Choroid plexus epithelial cell (primary cell): ENCODE results near the gene CACNA1I.

Source experiments
- DNase-seq: peaks from one replicate; pipeline ENCODE4 v3.0.0-alpha.2; 2010; ENCODE audit warnings: low read depth
- H3K4me3 ChIP-seq: 2 replicates; pipeline ENCODE4 v1.5.1; 2011; ENCODE audit warnings: low read depth, mild to moderate bottlenecking, control low read depth, low read length, moderate library complexity
- TF ChIP-seq, protein P1 (sequence below): conservative IDR thresholded peaks from 2 replicates; pipeline ENCODE4 v1.5.1; 2011; ENCODE audit warnings: low read depth, mild to moderate bottlenecking, control low read depth, inconsistent platforms, low read length, moderate library complexity

CACNA1I gene

DNA sequence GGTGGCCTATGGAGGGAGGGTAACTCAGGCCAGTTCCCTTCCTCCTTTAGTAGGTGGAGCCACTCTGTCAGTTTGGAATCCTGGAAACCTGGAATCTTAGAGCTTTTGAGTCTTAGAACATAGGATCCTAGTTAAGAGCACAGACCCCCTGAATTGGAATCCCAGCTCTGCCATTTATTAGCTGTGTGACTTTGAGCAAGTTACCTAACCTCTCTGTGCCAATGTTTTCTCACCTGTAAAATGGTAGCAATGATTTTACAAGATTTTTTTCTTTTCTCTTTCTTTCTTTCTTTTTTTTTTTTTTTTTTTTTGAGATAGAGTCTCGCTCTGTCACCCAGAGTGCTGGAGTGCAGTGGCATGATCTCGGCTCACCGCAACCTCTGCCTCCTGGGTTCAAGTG lies 17.1 kb upstream of the CACNA1I start:
- no peak overlapping the region for H3K4me3 ChIP-seq
- TF ChIP-seq, protein P1, sequence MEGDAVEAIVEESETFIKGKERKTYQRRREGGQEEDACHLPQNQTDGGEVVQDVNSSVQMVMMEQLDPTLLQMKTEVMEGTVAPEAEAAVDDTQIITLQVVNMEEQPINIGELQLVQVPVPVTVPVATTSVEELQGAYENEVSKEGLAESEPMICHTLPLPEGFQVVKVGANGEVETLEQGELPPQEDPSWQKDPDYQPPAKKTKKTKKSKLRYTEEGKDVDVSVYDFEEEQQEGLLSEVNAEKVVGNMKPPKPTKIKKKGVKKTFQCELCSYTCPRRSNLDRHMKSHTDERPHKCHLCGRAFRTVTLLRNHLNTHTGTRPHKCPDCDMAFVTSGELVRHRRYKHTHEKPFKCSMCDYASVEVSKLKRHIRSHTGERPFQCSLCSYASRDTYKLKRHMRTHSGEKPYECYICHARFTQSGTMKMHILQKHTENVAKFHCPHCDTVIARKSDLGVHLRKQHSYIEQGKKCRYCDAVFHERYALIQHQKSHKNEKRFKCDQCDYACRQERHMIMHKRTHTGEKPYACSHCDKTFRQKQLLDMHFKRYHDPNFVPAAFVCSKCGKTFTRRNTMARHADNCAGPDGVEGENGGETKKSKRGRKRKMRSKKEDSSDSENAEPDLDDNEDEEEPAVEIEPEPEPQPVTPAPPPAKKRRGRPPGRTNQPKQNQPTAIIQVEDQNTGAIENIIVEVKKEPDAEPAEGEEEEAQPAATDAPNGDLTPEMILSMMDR: no peak
- DNase-seq: no peak

DNA sequence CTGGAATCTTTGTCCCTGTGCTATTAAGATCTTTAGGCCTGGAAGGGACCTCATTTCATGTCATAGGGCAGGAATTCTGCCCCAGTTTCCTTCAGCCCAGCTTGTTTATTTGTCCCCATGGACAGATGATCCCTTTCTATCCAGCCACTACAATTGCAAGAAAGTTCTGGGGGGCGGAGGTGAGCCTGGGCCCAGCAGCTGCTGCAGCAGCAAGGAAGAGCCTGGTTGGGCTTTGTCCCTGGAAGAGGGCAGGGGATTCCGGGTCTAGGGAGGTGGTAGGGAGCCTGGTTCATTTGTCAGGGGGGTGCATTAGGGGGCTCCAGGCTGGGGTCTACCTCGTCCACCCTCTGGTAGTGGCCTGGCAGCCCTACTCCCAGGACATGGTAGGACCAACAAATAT lies 16.4 kb upstream of the CACNA1I start:
- H3K4me3 ChIP-seq: no peak overlapping the region
- no peak for DNase-seq
- TF ChIP-seq, protein P1: no peak

DNA sequence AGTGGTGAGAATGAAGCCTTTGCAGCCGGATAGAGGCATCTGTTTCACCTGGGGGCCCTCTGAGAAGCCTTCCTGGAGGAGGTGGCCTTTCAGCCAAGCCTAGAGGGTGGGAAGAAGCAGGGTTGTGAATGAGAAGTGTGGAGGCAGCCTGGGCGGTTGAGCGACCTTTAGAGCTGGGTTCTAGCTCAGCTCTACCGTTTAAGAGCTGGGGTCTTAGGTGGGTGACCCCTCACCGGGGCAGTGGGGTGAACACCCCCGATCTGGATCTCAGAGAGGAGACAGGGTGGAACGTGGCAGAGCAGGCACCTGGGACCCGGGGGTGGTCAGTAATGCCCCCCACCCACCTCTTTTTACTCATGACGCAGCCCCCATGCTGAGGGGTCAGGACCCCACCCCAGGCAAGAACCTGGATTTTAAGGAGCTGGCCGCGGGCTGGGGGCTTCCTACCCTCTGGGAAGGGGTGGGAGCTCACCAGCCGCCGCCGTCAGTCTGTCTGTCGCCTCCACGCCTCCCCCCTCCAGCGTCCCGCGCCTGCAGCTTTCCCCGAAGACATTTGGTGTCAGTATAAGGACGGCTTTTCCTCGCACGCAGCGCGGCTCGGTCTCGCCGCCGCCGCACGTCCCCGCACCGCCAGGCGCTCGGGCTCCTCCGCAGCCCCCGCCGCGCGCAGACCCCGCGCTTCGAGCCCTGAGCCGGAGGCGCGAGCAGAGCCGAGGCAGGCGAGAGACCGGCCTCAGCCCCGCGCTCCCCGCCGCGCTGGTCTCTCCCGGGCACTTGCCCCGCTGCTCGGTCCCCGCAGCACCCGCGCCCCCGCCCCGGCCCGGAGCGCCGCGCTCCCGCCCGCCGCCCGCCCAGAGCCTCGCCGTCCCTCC lies 13.3 kb upstream of the CACNA1I start:
- DNase-seq: peak; percentile 22
- H3K4me3 ChIP-seq: no peak overlapping the region
- TF ChIP-seq, protein P1: peak; percentile 27

DNA sequence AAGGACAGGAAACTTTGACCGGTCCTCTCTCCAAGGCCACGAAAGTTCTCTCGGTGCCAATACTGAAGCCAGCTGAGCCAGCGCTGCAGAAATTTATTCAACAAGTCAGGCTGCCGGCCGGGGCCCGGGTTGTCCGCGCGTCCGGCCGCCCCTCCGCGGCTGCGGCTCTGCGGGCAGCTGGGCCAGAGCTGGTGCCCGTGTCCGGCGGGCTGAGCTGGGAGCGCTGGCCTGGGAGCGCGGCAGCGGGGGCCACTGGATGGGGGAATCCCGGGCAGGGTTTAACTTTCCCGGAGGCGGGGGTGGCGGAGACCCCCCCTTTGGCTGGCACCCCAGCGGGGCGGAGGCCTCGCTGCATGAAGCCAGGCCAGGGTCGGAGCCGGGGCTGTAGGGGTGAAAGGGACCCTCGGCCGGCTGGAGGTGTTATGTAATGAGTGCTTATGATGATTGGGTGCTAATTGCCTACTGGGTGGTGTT lies 12.3 kb upstream of the CACNA1I start:
- H3K4me3 ChIP-seq: no peak overlapping the region
- TF ChIP-seq, protein P1: no peak
- DNase-seq: no peak

DNA sequence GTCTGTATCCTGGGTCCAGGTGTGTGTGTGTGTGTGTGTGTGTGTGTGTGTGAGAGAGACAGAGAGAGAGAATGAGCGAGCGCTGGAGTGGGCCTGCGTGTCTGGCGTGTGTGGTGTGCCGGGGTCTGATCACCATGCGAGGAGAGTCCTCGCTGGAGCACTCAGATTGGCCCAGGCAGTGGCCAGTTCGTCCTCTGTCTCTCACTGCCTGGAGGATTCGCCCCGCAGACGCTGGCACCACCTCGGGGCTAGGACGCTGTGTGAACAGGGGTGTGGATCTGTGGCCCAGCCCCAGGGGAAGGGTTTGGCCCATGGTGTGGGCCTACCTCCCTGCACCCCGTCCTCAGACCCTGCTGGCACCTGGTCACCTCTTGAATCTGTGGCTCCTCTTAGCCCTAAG lies 11.6 kb upstream of the CACNA1I start:
- no peak overlapping the region for H3K4me3 ChIP-seq
- TF ChIP-seq, protein P1: no peak
- no peak for DNase-seq

DNA sequence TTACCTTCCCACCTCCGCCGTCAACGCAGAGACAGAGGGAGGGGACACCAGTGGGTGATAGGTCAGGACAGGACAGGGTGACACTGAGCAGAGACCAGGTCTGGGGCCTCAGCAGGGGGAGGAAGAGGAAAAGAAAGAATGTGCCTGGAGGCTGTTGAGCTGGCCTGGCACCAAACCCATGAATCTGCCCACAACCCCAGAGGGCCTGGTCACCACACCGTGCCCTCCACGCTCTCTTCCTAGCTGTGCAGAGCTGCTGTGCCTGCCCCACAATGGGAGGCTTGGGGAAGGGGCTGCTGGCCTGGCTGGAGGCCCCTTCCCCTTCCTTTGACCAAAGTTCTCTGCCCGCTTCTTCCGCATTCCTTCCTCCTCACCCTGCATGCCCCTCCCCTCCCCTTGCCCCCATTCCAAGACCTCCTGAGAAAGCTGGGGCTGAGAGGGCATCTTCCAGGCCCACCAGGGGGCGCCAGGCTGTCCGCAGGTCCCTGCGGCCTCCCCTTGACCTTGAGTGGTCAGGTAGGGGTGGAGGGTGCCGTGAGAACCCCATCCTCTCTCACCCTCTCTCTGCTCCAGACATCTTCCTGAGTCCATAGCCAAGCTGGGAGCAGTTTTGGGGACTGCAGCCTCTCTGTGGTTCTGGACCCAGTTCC lies 11.0 kb upstream of the CACNA1I start:
- TF ChIP-seq, protein P1: peak; percentile 65
- DNase-seq: no peak
- no peak overlapping the region for H3K4me3 ChIP-seq
